GM12878 (cell line): ENCODE measurements around the gene HLA-DRA. TPM values are rescaled to one million over a fixed set of nuclear protein-coding genes. Genes with fewer than 3 reads are reported as not detected.

Experiments
- ATAC-seq: fragments of 200-7000 bp; cut with Tn5 transposase; 3 replicates; pipeline ENCODE4 v1.9.1; 2020; ENCODE audit warnings: mild to moderate bottlenecking, moderate library complexity
- BruUV-seq: library from RNA; stranded (reverse); fragments of 400-500 nt; replicated peaks from 2 replicates; lab custom pipeline; 2021; lab: Mats Ljungman, UMichigan
- CTCF ChIA-PET: fragments of 300-600 bp; sonication (Branson Sonifier 250); formaldehyde crosslinking; extraction: SDS; loops from one replicate; lab custom pipeline; 2021; ENCODE audit warnings: inconsistent platforms; lab: Yijun Ruan, JAX
- POLR2A ChIA-PET: fragments of 350-600 bp; formaldehyde crosslinking; extraction: SDS; loops from one replicate; lab custom pipeline; 2021; ENCODE audit warnings: inconsistent platforms; lab: Charles Lee
- RAD21 ChIA-PET: fragments of 300-600 bp; sonication (Branson Sonifier 250); formaldehyde crosslinking; loops from one replicate; lab custom pipeline; 2023; ENCODE audit warnings: antibody characterized with exemption; ENCODE audit not compliant: unreplicated experiment; lab: Charles Lee
- SMC1A ChIA-PET: fragments of 300-600 bp; sonication (Branson Sonifier 250); formaldehyde crosslinking; loops from one replicate; lab custom pipeline; 2023; ENCODE audit not compliant: unreplicated experiment, uncharacterized antibody; lab: Charles Lee
- DNase-seq: peaks from one replicate; pipeline ENCODE4 v3.0.0-alpha.2; 2011; ENCODE audit warnings: low read depth, low spot score
- FAIRE-seq: peaks from 3 replicates; lab custom pipeline; 2011; peaks lifted over from hg19 to GRCh38; lab: Jason Lieb, UNC
- H2AFZ ChIP-seq: 2 replicates; pipeline ENCODE4 v1.6.0; 2011; ENCODE audit warnings: low read depth, low read length, control low read depth; ENCODE audit not compliant: control insufficient read depth
- H3K27ac ChIP-seq: 2 replicates; pipeline ENCODE4 v1.5.1; 2011; ENCODE audit warnings: control low read depth; ENCODE audit not compliant: control insufficient read depth, insufficient read depth
- H3K27me3 ChIP-seq, 2 experiments: replicated peaks in 1 of 2; 2 replicates each; pipeline versions ENCODE4 v1.6.0 to v1.6.1; 2011; ENCODE audit warnings: low read length in 1 of 2; ENCODE audit not compliant: control insufficient read depth in 2 of 2, insufficient read depth in 2 of 2
- H3K36me3 ChIP-seq, 2 experiments: 2 replicates each; pipeline ENCODE4 v1.5.1; 2011; ENCODE audit warnings: low read length in 1 of 2; ENCODE audit not compliant: control insufficient read depth in 2 of 2, insufficient read depth in 2 of 2
- H3K4me1 ChIP-seq: 2 replicates; pipeline ENCODE4 v1.6.1; 2011; ENCODE audit warnings: mild to moderate bottlenecking, low read length, moderate library complexity, mixed read lengths; ENCODE audit not compliant: control insufficient read depth, insufficient read depth
- H3K4me2 ChIP-seq: 2 replicates; pipeline ENCODE4 v1.6.0; 2011; ENCODE audit warnings: control low read depth; ENCODE audit not compliant: control insufficient read depth, insufficient read depth
- H3K4me3 ChIP-seq: fragments of 200-600 bp; sonication (generic); 2 replicates; pipeline ENCODE4 v1.5.1; 2016
- H3K79me2 ChIP-seq: 2 replicates; pipeline ENCODE4 v1.6.0; 2011; ENCODE audit warnings: low read length; ENCODE audit not compliant: control insufficient read depth, insufficient read depth
- H3K9ac ChIP-seq: 2 replicates; pipeline ENCODE4 v1.8.0; 2011; ENCODE audit warnings: low read length, control low read depth, mixed read lengths; ENCODE audit not compliant: control insufficient read depth, insufficient read depth
- H3K9me3 ChIP-seq: replicated peaks from 3 replicates; pipeline ENCODE4 v1.5.1; 2011; ENCODE audit warnings: mild to moderate bottlenecking, low read length; ENCODE audit not compliant: control insufficient read depth, insufficient read depth
- H4K20me1 ChIP-seq: 2 replicates; pipeline ENCODE4 v1.6.0; 2011; ENCODE audit not compliant: control insufficient read depth, insufficient read depth
- NFYA ChIP-seq: IDR thresholded peaks from 2 replicates; pipeline ENCODE4 v1.6.1; 2011; ENCODE audit warnings: low read depth, mild to moderate bottlenecking, low read length, improper control_type of control experiment, borderline replicate concordance
- SUZ12 ChIP-seq: fragments of 200-600 bp; sonication (generic); IDR thresholded peaks from one replicate; pipeline ENCODE4 v1.6.1; 2018; ENCODE audit warnings: antibody characterized with exemption, mild to moderate bottlenecking; ENCODE audit not compliant: unreplicated experiment
- TARDBP ChIP-seq: IDR thresholded peaks from 2 replicates; pipeline ENCODE4 v1.6.1; 2016; ENCODE audit warnings: borderline replicate concordance
- ZNF274 ChIP-seq: IDR thresholded peaks from one replicate; pipeline ENCODE4 v1.8.0; 2011; ENCODE audit not compliant: insufficient read length, insufficient read depth
- WGBS: methylation state at CpG from one replicate; pipeline ENCODE4 v1.1.6; 2016; ENCODE audit warnings: low lambda C conversion rate; ENCODE audit not compliant: insufficient replicate concordance, insufficient coverage; ENCODE audit errors: missing lambda C conversion rate; 5-methylcytosine and 5-hydroxymethylcytosine counted together
- in situ Hi-C: fragments of 300-500 bp; cut with MboI; formaldehyde crosslinking; loops from 9 replicates; pipeline ENCODE4 v1.14.3; 2018; ENCODE audit warnings: mixed read lengths
- intact Hi-C: fragments of 100-400 bp; cut with micrococcal nuclease; formaldehyde crosslinking; loops from one replicate; pipeline ENCODE4 v1.14.2; 2022; ENCODE audit not compliant: unreplicated experiment
- polyA plus RNA-seq, 11 experiments: library from polyadenylated mRNA; depleted of rRNA in 4 of 11; unstranded in 6 of 11; stranded (reverse) in 5 of 11; fragments of >200 nt; fragmentation: Nextera tagmentation in 4 of 11; fragmentation: Illumina TruSeq in 1 of 11; extraction: Ambion mirVana in 4 of 11; extraction: Trizol in 1 of 11; gene quantifications; 1 replicate in 1 of 11; 2 replicates in 10 of 11; pipeline versions ENCODE4 v1.2.1 to v1.2.3, GENCODE V29; 2011 to 2016; ENCODE audit warnings: inconsistent platforms in 2 of 11, missing spikeins in 2 of 11, low read depth in 1 of 11
- total RNA-seq, 4 experiments: library from RNA; depleted of rRNA in 3 of 4; stranded (reverse); fragments of >200 nt in 3 of 4; fragmentation: Illumina TruSeq in 1 of 4; extraction: Trizol in 1 of 4; gene quantifications; 2 replicates each; pipeline versions ENCODE4 v1.2.1 to v1.2.3, GENCODE V29; 2013 to 2021

The HLA-DRA gene
- total and polyA plus RNA-seq, 10 of the 15 experiments (the other 5 are each of a cell fraction or from before 2014, with no cell fraction given): 2,040 to 7,093 (median 2,859) TPM

DNA sequence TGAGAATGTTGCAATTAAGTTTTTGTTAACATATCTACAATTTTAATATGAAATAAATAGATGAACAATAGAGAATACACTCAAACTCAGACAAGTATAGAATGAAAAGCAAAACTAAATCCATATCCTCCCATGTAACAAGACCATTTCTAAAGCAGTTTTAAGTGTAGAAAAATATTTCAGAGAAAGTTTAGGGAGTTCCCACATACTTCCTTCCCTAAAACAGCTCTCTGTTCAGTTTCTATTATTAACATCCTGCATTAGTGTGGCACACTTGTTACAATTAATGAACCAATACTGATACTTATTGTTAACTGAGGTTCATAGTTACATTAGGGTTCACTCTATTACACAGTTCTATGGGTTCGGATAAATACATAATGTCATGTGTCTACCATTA lies 52.0 kb downstream of the HLA-DRA start:
- RAD21 ChIA-PET: no interaction called here
- BruUV-seq: no TSS peak
- ATAC-seq: no peak

GRCh38 chr6:32492351-32492750 lies 52.7 kb downstream of the HLA-DRA start:
- Histone ChIP-seq H4K20me1 (no peaks in the 10 kb centered on the region), H2AFZ (no peak overlapping the region), H3K79me2 (no peaks in the 10 kb centered on the region), H3K9me3 (no peaks in the 10 kb centered on the region), H3K4me3 (no peak overlapping the region), H3K27me3 (no peaks in the 10 kb centered on the region), H3K4me2 (no peak overlapping the region), H3K9ac (no peak overlapping the region), H3K36me3 (no peaks in the 10 kb centered on the region), H3K27ac (no peak overlapping the region), H3K4me1 (no peaks in the 10 kb centered on the region)
- CTCF ChIA-PET: no interaction called here
- DNase-seq (no peak), ATAC-seq (no peak), FAIRE-seq (no peak)
- no TSS peak for BruUV-seq
- POLR2A ChIA-PET: no interaction called here
- intact Hi-C loops (no loop called here), in situ Hi-C loops (no loop called here)
- RAD21 ChIA-PET: no interaction called here
- no peak for TF ChIP-seq NFYA
- SMC1A ChIA-PET: no interaction called here

More for the DNA sequence above, 52.0 kb downstream of the HLA-DRA start:
- no peaks in the 10 kb centered on the region for H3K27me3 ChIP-seq
- ChIA-PET SMC1A (no interaction called here), CTCF (no interaction called here), POLR2A (no interaction called here)
- H3K9ac ChIP-seq: no peak overlapping the region
- no peak for TF ChIP-seq ZNF274
- TF ChIP-seq TARDBP: no peak
- no peak for TF ChIP-seq SUZ12
- H4K20me1 ChIP-seq: no peaks in the 10 kb centered on the region
- FAIRE-seq: no peak
- H3K79me2 ChIP-seq: no peaks in the 10 kb centered on the region
- H3K4me2 ChIP-seq: no peak overlapping the region
- H2AFZ ChIP-seq: no peak overlapping the region
- no peaks in the 10 kb centered on the region for H3K36me3 ChIP-seq
- WGBS: 0% methylated on average over 1 of the region's 1 CpG
- H3K27ac ChIP-seq: no peak overlapping the region
- no peaks in the 10 kb centered on the region for H3K4me1 ChIP-seq
- intact Hi-C loops (no loop called here), in situ Hi-C loops (no loop called here)
- H3K4me3 ChIP-seq: no peak overlapping the region
- H3K9me3 ChIP-seq: no peaks in the 10 kb centered on the region
- no peak for DNase-seq

Other genes starting within 250 kb of the HLA-DRA start
Only the 7 nearest of the 9 such genes appear.
- 1.1 and 1.7 TPM in 2 replicates for gene NOTCH4, start 215.8 kb upstream of the HLA-DRA start, total RNA-seq (2014; rRNA removed)
- 0.83 and 1.1 TPM in 2 replicates for gene NOTCH4, start 215.8 kb upstream of the HLA-DRA start, total RNA-seq (2014; rRNA removed; fragmentation: Illumina TruSeq; extraction: Trizol)
- 1.7 and 1.8 TPM in 2 replicates for gene NOTCH4, start 215.8 kb upstream of the HLA-DRA start, total RNA-seq (2021)
- gene NOTCH4, start 215.8 kb upstream of the HLA-DRA start, polyA plus RNA-seq (2011; rRNA removed): 3.0 and 3.3 TPM in 2 replicates
- 0.78 and 1.1 TPM in 2 replicates for gene NOTCH4, start 215.8 kb upstream of the HLA-DRA start, polyA plus RNA-seq (2014; fragmentation: Illumina TruSeq; extraction: Trizol)
- under 1 TPM; 0.66 to 0.77 TPM for gene NOTCH4, start 215.8 kb upstream of the HLA-DRA start, polyA plus RNA-seq (2014; fragmentation: Nextera tagmentation; extraction: Ambion mirVana)
- 1.6 and 2.3 TPM in 2 replicates for gene NOTCH4, start 215.8 kb upstream of the HLA-DRA start, polyA plus RNA-seq (2014; rRNA removed)
- gene NOTCH4, start 215.8 kb upstream of the HLA-DRA start, polyA plus RNA-seq (2016; fragmentation: Nextera tagmentation; extraction: Ambion mirVana): 1 to 10 TPM; 1.6 to 3.2 TPM
- not detected in 2 replicates for gene TSBP1, start 68.0 kb upstream of the HLA-DRA start, total RNA-seq (2014; rRNA removed)
- not detected in 2 replicates for gene TSBP1, start 68.0 kb upstream of the HLA-DRA start, total RNA-seq (2014; rRNA removed; fragmentation: Illumina TruSeq; extraction: Trizol)
- not detected in 2 replicates for gene TSBP1, start 68.0 kb upstream of the HLA-DRA start, total RNA-seq (2021)
- not detected in 2 replicates for gene TSBP1, start 68.0 kb upstream of the HLA-DRA start, polyA plus RNA-seq (2011; rRNA removed)
- gene TSBP1, start 68.0 kb upstream of the HLA-DRA start, polyA plus RNA-seq (2014; fragmentation: Illumina TruSeq; extraction: Trizol): not detected in 2 replicates
- gene TSBP1, start 68.0 kb upstream of the HLA-DRA start, polyA plus RNA-seq (2014; fragmentation: Nextera tagmentation; extraction: Ambion mirVana): not detected
- not detected in 2 replicates for gene TSBP1, start 68.0 kb upstream of the HLA-DRA start, polyA plus RNA-seq (2014; rRNA removed)
- not detected for gene TSBP1, start 68.0 kb upstream of the HLA-DRA start, polyA plus RNA-seq (2016; fragmentation: Nextera tagmentation; extraction: Ambion mirVana)
- gene BTNL2, start 32.7 kb upstream of the HLA-DRA start, total RNA-seq (2014; rRNA removed): 0.11 TPM in 1 of 2 replicates, not detected in the other
- gene BTNL2, start 32.7 kb upstream of the HLA-DRA start, total RNA-seq (2014; rRNA removed; fragmentation: Illumina TruSeq; extraction: Trizol): not detected in 2 replicates
- gene BTNL2, start 32.7 kb upstream of the HLA-DRA start, total RNA-seq (2021): 0.26 TPM in 1 of 2 replicates, not detected in the other
- 0.20 TPM in 1 of 2 replicates, not detected in the other for gene BTNL2, start 32.7 kb upstream of the HLA-DRA start, polyA plus RNA-seq (2011; rRNA removed)
- not detected in 2 replicates for gene BTNL2, start 32.7 kb upstream of the HLA-DRA start, polyA plus RNA-seq (2014; fragmentation: Illumina TruSeq; extraction: Trizol)
- under 1 TPM in 1 of 2 experiments, not detected in 1; 0.29 TPM for gene BTNL2, start 32.7 kb upstream of the HLA-DRA start, polyA plus RNA-seq (2014; fragmentation: Nextera tagmentation; extraction: Ambion mirVana)
- gene BTNL2, start 32.7 kb upstream of the HLA-DRA start, polyA plus RNA-seq (2014; rRNA removed): 0.26 TPM in 1 of 2 replicates, not detected in the other
- not detected for gene BTNL2, start 32.7 kb upstream of the HLA-DRA start, polyA plus RNA-seq (2016; fragmentation: Nextera tagmentation; extraction: Ambion mirVana)
- 59.4 and 60.7 TPM in 2 replicates for gene HLA-DRB5, start 90.4 kb downstream of the HLA-DRA start, total RNA-seq (2014; rRNA removed)
- 52.2 and 57.1 TPM in 2 replicates for gene HLA-DRB5, start 90.4 kb downstream of the HLA-DRA start, total RNA-seq (2014; rRNA removed; fragmentation: Illumina TruSeq; extraction: Trizol)
- 84.0 and 88.3 TPM in 2 replicates for gene HLA-DRB5, start 90.4 kb downstream of the HLA-DRA start, total RNA-seq (2021)
- gene HLA-DRB5, start 90.4 kb downstream of the HLA-DRA start, polyA plus RNA-seq (2011; rRNA removed): 69.3 and 108 TPM in 2 replicates
- 38.0 and 39.2 TPM in 2 replicates for gene HLA-DRB5, start 90.4 kb downstream of the HLA-DRA start, polyA plus RNA-seq (2014; fragmentation: Illumina TruSeq; extraction: Trizol)
- 10 to 100 TPM; 38.5 to 40.6 TPM for gene HLA-DRB5, start 90.4 kb downstream of the HLA-DRA start, polyA plus RNA-seq (2014; fragmentation: Nextera tagmentation; extraction: Ambion mirVana)
- gene HLA-DRB5, start 90.4 kb downstream of the HLA-DRA start, polyA plus RNA-seq (2014; rRNA removed): 66.3 and 81.7 TPM in 2 replicates
- 10 to 100 TPM; 84.0 to 91.8 TPM for gene HLA-DRB5, start 90.4 kb downstream of the HLA-DRA start, polyA plus RNA-seq (2016; fragmentation: Nextera tagmentation; extraction: Ambion mirVana)
- gene HLA-DRB1, start 150.0 kb downstream of the HLA-DRA start, total RNA-seq (2014; rRNA removed): 585 and 596 TPM in 2 replicates
- 543 and 546 TPM in 2 replicates for gene HLA-DRB1, start 150.0 kb downstream of the HLA-DRA start, total RNA-seq (2014; rRNA removed; fragmentation: Illumina TruSeq; extraction: Trizol)
- gene HLA-DRB1, start 150.0 kb downstream of the HLA-DRA start, total RNA-seq (2021): 718 and 768 TPM in 2 replicates
- 684 and 1,082 TPM in 2 replicates for gene HLA-DRB1, start 150.0 kb downstream of the HLA-DRA start, polyA plus RNA-seq (2011; rRNA removed)
- gene HLA-DRB1, start 150.0 kb downstream of the HLA-DRA start, polyA plus RNA-seq (2014; fragmentation: Illumina TruSeq; extraction: Trizol): 462 and 549 TPM in 2 replicates
- 100 to 1,000 TPM; 312 to 364 TPM for gene HLA-DRB1, start 150.0 kb downstream of the HLA-DRA start, polyA plus RNA-seq (2014; fragmentation: Nextera tagmentation; extraction: Ambion mirVana)
- gene HLA-DRB1, start 150.0 kb downstream of the HLA-DRA start, polyA plus RNA-seq (2014; rRNA removed): 623 and 640 TPM in 2 replicates
- gene HLA-DRB1, start 150.0 kb downstream of the HLA-DRA start, polyA plus RNA-seq (2016; fragmentation: Nextera tagmentation; extraction: Ambion mirVana): 100 to 1,000 TPM; 839 to 871 TPM
- gene HLA-DQA1, start 197.5 kb downstream of the HLA-DRA start, total RNA-seq (2014; rRNA removed): 395 and 433 TPM in 2 replicates
- 498 and 529 TPM in 2 replicates for gene HLA-DQA1, start 197.5 kb downstream of the HLA-DRA start, total RNA-seq (2014; rRNA removed; fragmentation: Illumina TruSeq; extraction: Trizol)
- gene HLA-DQA1, start 197.5 kb downstream of the HLA-DRA start, total RNA-seq (2021): 664 and 712 TPM in 2 replicates
- 1,353 and 1,769 TPM in 2 replicates for gene HLA-DQA1, start 197.5 kb downstream of the HLA-DRA start, polyA plus RNA-seq (2011; rRNA removed)
- gene HLA-DQA1, start 197.5 kb downstream of the HLA-DRA start, polyA plus RNA-seq (2014; fragmentation: Illumina TruSeq; extraction: Trizol): 792 and 799 TPM in 2 replicates
- 100 to 1,000 TPM; 327 to 423 TPM for gene HLA-DQA1, start 197.5 kb downstream of the HLA-DRA start, polyA plus RNA-seq (2014; fragmentation: Nextera tagmentation; extraction: Ambion mirVana)
- 515 and 552 TPM in 2 replicates for gene HLA-DQA1, start 197.5 kb downstream of the HLA-DRA start, polyA plus RNA-seq (2014; rRNA removed)
- gene HLA-DQA1, start 197.5 kb downstream of the HLA-DRA start, polyA plus RNA-seq (2016; fragmentation: Nextera tagmentation; extraction: Ambion mirVana): 100 to 1,000 TPM; 289 to 291 TPM
- 127 and 148 TPM in 2 replicates for gene HLA-DQB1, start 226.8 kb downstream of the HLA-DRA start, total RNA-seq (2014; rRNA removed)
- gene HLA-DQB1, start 226.8 kb downstream of the HLA-DRA start, total RNA-seq (2014; rRNA removed; fragmentation: Illumina TruSeq; extraction: Trizol): 70.6 and 77.7 TPM in 2 replicates
- gene HLA-DQB1, start 226.8 kb downstream of the HLA-DRA start, total RNA-seq (2021): 119 and 121 TPM in 2 replicates
- gene HLA-DQB1, start 226.8 kb downstream of the HLA-DRA start, polyA plus RNA-seq (2011; rRNA removed): 253 and 403 TPM in 2 replicates
- 46.4 and 73.9 TPM in 2 replicates for gene HLA-DQB1, start 226.8 kb downstream of the HLA-DRA start, polyA plus RNA-seq (2014; fragmentation: Illumina TruSeq; extraction: Trizol)
- 10 to 100 TPM; 38.1 to 66.1 TPM for gene HLA-DQB1, start 226.8 kb downstream of the HLA-DRA start, polyA plus RNA-seq (2014; fragmentation: Nextera tagmentation; extraction: Ambion mirVana)
- gene HLA-DQB1, start 226.8 kb downstream of the HLA-DRA start, polyA plus RNA-seq (2014; rRNA removed): 106 and 112 TPM in 2 replicates
- gene HLA-DQB1, start 226.8 kb downstream of the HLA-DRA start, polyA plus RNA-seq (2016; fragmentation: Nextera tagmentation; extraction: Ambion mirVana): 10 to 100 TPM; 85.5 to 97.3 TPM